ENCODE measurements around the gene FYCO1. TPM values are rescaled to one million over a fixed set of nuclear protein-coding genes. Genes with fewer than 3 reads are reported as not detected.
A peak's percentile ranks its signal among the peaks of the same experiment; 100 is the strongest.

FYCO1 gene
- total RNA-seq, 2 experiments from 2014 or later, result 14.1 to 14.5 TPM

- H3K9me3 Mint-ChIP-seq, result peaks cover 5% of the 10 kb centered on the region
- peaks cover 24% of the 10 kb centered on the region for H3K4me1 Mint-ChIP-seq (ENCODE audit: low read depth)
- TF ChIP-seq, protein P1, sequence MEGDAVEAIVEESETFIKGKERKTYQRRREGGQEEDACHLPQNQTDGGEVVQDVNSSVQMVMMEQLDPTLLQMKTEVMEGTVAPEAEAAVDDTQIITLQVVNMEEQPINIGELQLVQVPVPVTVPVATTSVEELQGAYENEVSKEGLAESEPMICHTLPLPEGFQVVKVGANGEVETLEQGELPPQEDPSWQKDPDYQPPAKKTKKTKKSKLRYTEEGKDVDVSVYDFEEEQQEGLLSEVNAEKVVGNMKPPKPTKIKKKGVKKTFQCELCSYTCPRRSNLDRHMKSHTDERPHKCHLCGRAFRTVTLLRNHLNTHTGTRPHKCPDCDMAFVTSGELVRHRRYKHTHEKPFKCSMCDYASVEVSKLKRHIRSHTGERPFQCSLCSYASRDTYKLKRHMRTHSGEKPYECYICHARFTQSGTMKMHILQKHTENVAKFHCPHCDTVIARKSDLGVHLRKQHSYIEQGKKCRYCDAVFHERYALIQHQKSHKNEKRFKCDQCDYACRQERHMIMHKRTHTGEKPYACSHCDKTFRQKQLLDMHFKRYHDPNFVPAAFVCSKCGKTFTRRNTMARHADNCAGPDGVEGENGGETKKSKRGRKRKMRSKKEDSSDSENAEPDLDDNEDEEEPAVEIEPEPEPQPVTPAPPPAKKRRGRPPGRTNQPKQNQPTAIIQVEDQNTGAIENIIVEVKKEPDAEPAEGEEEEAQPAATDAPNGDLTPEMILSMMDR (IDR thresholded peaks at IDR 0.05), result no peak
- intact Hi-C loops (cut with micrococcal nuclease), result no loop called here
- POLR2A ChIA-PET, result interaction anchor here (0.7 kb wide), 1 partner anchor 10 kb away, joined by 3 read pairs; no protein-coding TSS in a partner anchor
- CTCF ChIA-PET, result no interaction called here
- no peak for ATAC-seq
- H3K27me3 Mint-ChIP-seq, result peaks cover 6% of the 10 kb centered on the region
- no peak overlapping the region for H3K4me3 Mint-ChIP-seq
- H3K27ac Mint-ChIP-seq, result no peak overlapping the region
- DNase-seq, result no peak
- no peaks in the 10 kb centered on the region for H3K36me3 Mint-ChIP-seq (ENCODE audit: low read depth)
Observed at GRCh38 chr3:46021516-46021915, 25.9 kb upstream of the FYCO1 start.

- DNase-seq, result no peak
- no peak overlapping the region for H3K4me3 Mint-ChIP-seq
- ChIA-PET CTCF (interaction anchor here (0.9 to 2.6 kb wide), 2 partner anchors 41 to 57 kb away, joined by 3 to 13 read pairs; no protein-coding TSS in a partner anchor), POLR2A (interaction anchor here (1.4 kb wide), 1 partner anchor 273 kb away, joined by 3 read pairs; no protein-coding TSS in a partner anchor)
- H3K9me3 Mint-ChIP-seq, result peaks cover 5% of the 10 kb centered on the region
- H3K27me3 Mint-ChIP-seq, result peaks cover 6% of the 10 kb centered on the region
- TF ChIP-seq, protein P1 (IDR thresholded peaks at IDR 0.05), result no peak
- no peak overlapping the region for H3K27ac Mint-ChIP-seq
- peaks cover 24% of the 10 kb centered on the region for H3K4me1 Mint-ChIP-seq (ENCODE audit: low read depth)
- no peak for ATAC-seq
- intact Hi-C loops (cut with micrococcal nuclease), result no loop called here
- no peaks in the 10 kb centered on the region for H3K36me3 Mint-ChIP-seq (ENCODE audit: low read depth)
Observed at GRCh38 chr3:46020766-46021510, 25.3 kb upstream of the FYCO1 start.

DNA sequence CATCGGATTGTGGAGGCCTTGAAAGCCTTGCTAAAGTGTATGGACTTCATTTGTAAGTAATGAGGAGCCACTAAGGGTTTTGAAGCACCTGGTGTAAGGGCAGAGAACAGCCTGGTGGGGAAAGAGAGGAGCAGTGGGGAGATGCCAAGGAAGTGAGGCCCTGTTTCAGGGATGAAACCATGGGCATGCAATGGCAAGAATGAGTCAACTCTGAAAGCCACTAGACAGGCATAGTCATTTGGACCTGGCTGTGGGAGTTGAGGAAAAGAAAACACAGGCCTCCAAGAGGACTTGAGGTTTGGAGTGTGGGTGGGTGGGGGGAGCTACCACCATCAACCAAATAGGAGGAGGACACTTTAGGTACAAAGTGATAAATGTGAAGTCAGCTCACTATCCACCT lies 24.1 kb upstream of the FYCO1 start:
- ATAC-seq, result peak; percentile 42
- H3K4me1 Mint-ChIP-seq (ENCODE audit: low read depth), result peaks cover 30% of the 10 kb centered on the region
- H3K36me3 Mint-ChIP-seq (ENCODE audit: low read depth), result no peaks in the 10 kb centered on the region
- H3K9me3 Mint-ChIP-seq, result peaks cover 5% of the 10 kb centered on the region
- no peak overlapping the region for H3K4me3 Mint-ChIP-seq
- DNase-seq, result peak; percentile 58
- intact Hi-C loops (cut with micrococcal nuclease), result no loop called here
- CTCF ChIA-PET, result interaction anchor here (0.9 to 2.6 kb wide), 5 partner anchors 8 to 58 kb away, joined by 3 to 13 read pairs (median 4); no protein-coding TSS in a partner anchor
- H3K27ac Mint-ChIP-seq, result peak overlapping the region; percentile 13
- TF ChIP-seq, protein P1 (IDR thresholded peaks at IDR 0.05), result no peak
- H3K27me3 Mint-ChIP-seq, result peaks cover 6% of the 10 kb centered on the region
- POLR2A ChIA-PET, result interaction anchor here (1.1 to 1.4 kb wide), 2 partner anchors 26 to 274 kb away, joined by 3 to 4 read pairs; no protein-coding TSS in a partner anchor

GRCh38 chr3:46017720-46018119 lies 22.1 kb upstream of the FYCO1 start:
- Mint-ChIP-seq H3K9me3 (peaks cover 5% of the 10 kb centered on the region), H3K4me1 (ENCODE audit: low read depth) (peaks cover 33% of the 10 kb centered on the region), H3K4me3 (no peak overlapping the region), H3K27ac (no peak overlapping the region), H3K27me3 (peaks cover 6% of the 10 kb centered on the region), H3K36me3 (ENCODE audit: low read depth) (no peaks in the 10 kb centered on the region)
- POLR2A ChIA-PET, result no interaction called here
- TF ChIP-seq, protein P1 (IDR thresholded peaks at IDR 0.05), result no peak
- DNase-seq, result no peak
- intact Hi-C loops (cut with micrococcal nuclease), result no loop called here
- CTCF ChIA-PET, result interaction anchor here (0.8 to 1.0 kb wide), 2 partner anchors 26 to 79 kb away, joined by 3 to 5 read pairs; no protein-coding TSS in a partner anchor
- no peak for ATAC-seq

Measured in activated CD8-positive, alpha-beta T cell treated with anti-CD3 and anti-CD28 coated beads for 36 hours (primary cell).